ENCODE measurements around the gene SMIM44. TPM values are rescaled to one million over a fixed set of nuclear protein-coding genes. Genes with fewer than 3 reads are reported as not detected.
"Not testable (repeated sequence)": the region's sequence is repeated elsewhere in the genome, so short reads cannot be mapped to it uniquely, and the experiment has no call there.

Gene SMIM44
- total RNA-seq: not detected
- long read RNA-seq: 0 reads

- DNase-seq (ENCODE audit: missing footprints): no peak
- intact Hi-C loops (cut with DNase I): no loop called here
- no peak for ATAC-seq
These were observed at the start of gene SMIM44 for GRCh38 chr19:3483226-3483628. Gene SMIM44, minus strand, starts transcription at chr19:3483441. Its CDS starts 38 bp downstream, at chr19:3483403.

- intact Hi-C loops (cut with DNase I): no loop called here
- ATAC-seq: no peak
- DNase-seq (ENCODE audit: missing footprints): no peak
These were observed 49.8 kb upstream of the SMIM44 start for GRCh38 chr19:3533033-3533432.

GRCh38 chr19:3532154-3532786 lies 49.0 kb upstream of the SMIM44 start:
- intact Hi-C loops (cut with DNase I): no loop called here
- ATAC-seq: no peak
- DNase-seq (ENCODE audit: missing footprints): no peak

- ATAC-seq (no peak), DNase-seq (ENCODE audit: missing footprints) (no peak)
- intact Hi-C loops (cut with DNase I): no loop called here
These were observed 48.5 kb upstream of the SMIM44 start for GRCh38 chr19:3531716-3532115.

- ATAC-seq: no peak
These were observed 47.1 kb upstream of the SMIM44 start for GRCh38 chr19:3530389-3530788.

GRCh38 chr19:3529299-3529698 lies 46.1 kb upstream of the SMIM44 start:
- ATAC-seq; intact Hi-C loops (cut with DNase I); DNase-seq (ENCODE audit: missing footprints): not testable (repeated sequence)

More at GRCh38 chr19:3530389-3530788, 47.1 kb upstream of the SMIM44 start:
- no peak for DNase-seq (ENCODE audit: missing footprints)
- intact Hi-C loops (cut with DNase I): no loop called here

- ATAC-seq (no peak), DNase-seq (ENCODE audit: missing footprints) (no peak)
- intact Hi-C loops (cut with DNase I): no loop called here
These were observed 45.4 kb upstream of the SMIM44 start for GRCh38 chr19:3528539-3529211.

- DNase-seq (ENCODE audit: missing footprints): no peak
- ATAC-seq: no peak
- intact Hi-C loops (cut with DNase I): no loop called here
These were observed 44.8 kb upstream of the SMIM44 start for GRCh38 chr19:3528080-3528479.

GRCh38 chr19:3527238-3527910 lies 44.1 kb upstream of the SMIM44 start:
- no peak for DNase-seq (ENCODE audit: missing footprints)
- no peak for ATAC-seq
- intact Hi-C loops (cut with DNase I): no loop called here

GRCh38 chr19:3526507-3527237 lies 43.4 kb upstream of the SMIM44 start:
- DNase-seq (ENCODE audit: missing footprints): no peak
- intact Hi-C loops (cut with DNase I): no loop called here
- ATAC-seq: no peak

- intact Hi-C loops (cut with DNase I): no loop called here
- no peak for ATAC-seq
- no peak for DNase-seq (ENCODE audit: missing footprints)
These were observed 41.7 kb upstream of the SMIM44 start for GRCh38 chr19:3524904-3525451.

- intact Hi-C loops (cut with DNase I): no loop called here
- ATAC-seq: no peak
These were observed 41.0 kb upstream of the SMIM44 start for GRCh38 chr19:3524078-3524842.

GRCh38 chr19:3523361-3524077 lies 40.3 kb upstream of the SMIM44 start:
- ATAC-seq: no peak
- DNase-seq (ENCODE audit: missing footprints): no peak
- intact Hi-C loops (cut with DNase I): no loop called here

More at GRCh38 chr19:3524078-3524842, 41.0 kb upstream of the SMIM44 start:
- DNase-seq (ENCODE audit: missing footprints): no peak

GRCh38 chr19:3522421-3523360 lies 39.5 kb upstream of the SMIM44 start:
- intact Hi-C loops (cut with DNase I): no loop called here
- ATAC-seq: no peak
- no peak for DNase-seq (ENCODE audit: missing footprints)

- no peak for DNase-seq (ENCODE audit: missing footprints)
- ATAC-seq: no peak
- intact Hi-C loops (cut with DNase I): no loop called here
These were observed 37.8 kb upstream of the SMIM44 start for GRCh38 chr19:3521104-3521445.

- DNase-seq (ENCODE audit: missing footprints) (no peak), ATAC-seq (no peak)
- intact Hi-C loops (cut with DNase I): no loop called here
These were observed 37.2 kb upstream of the SMIM44 start for GRCh38 chr19:3520166-3521103.

All from Right ventricle myocardium inferior (tissue), 1 donor.